Mucosa of descending colon (tissue), 3 donors: ENCODE results near the gene ERN2. TPM values are rescaled to one million over a fixed set of nuclear protein-coding genes. Genes with fewer than 3 reads are reported as not detected.
A peak's percentile ranks its signal among the peaks of the same experiment; 100 is the strongest.

ENCODE experiments used
- ATAC-seq: fragments of 200-7000 bp; cut with Tn5 transposase; one replicate; pipeline ENCODE4 v1.9.1; 2020; ENCODE audit warnings: mild to moderate bottlenecking, moderate library complexity
- DNase-seq, 3 donors: peaks; one replicate each; pipeline ENCODE4 v3.0.0-alpha.2; 2020
- H3K36me3 ChIP-seq: fragments of 200-600 bp; one replicate; pipeline ENCODE4 v1.8.0; 2021; ENCODE audit warnings: low read depth, mild to moderate bottlenecking
- H3K4me1 ChIP-seq: fragments of 200-600 bp; one replicate; pipeline ENCODE4 v1.8.0; 2021; ENCODE audit warnings: low read depth, mild to moderate bottlenecking
- H3K4me3 ChIP-seq: fragments of 200-600 bp; one replicate; pipeline ENCODE4 v1.8.0; 2021; ENCODE audit warnings: mild to moderate bottlenecking
- H3K9me3 ChIP-seq: fragments of 200-600 bp; one replicate; pipeline ENCODE4 v1.8.0; 2021; ENCODE audit warnings: mild to moderate bottlenecking
- CTCF ChIP-seq: fragments of 200-600 bp; IDR thresholded peaks from one replicate; pipeline ENCODE4 v1.8.0; 2022; ENCODE audit warnings: antibody characterized with exemption, mild to moderate bottlenecking
- intact Hi-C, 2 donors: fragments of 100-400 bp; cut with DNase I in 1 of 2; cut with micrococcal nuclease in 1 of 2; formaldehyde crosslinking; loops; one replicate each; pipeline versions ENCODE4 v1.11.0 to v1.11.1; 2022; cut with DNase I, micrococcal nuclease
- total RNA-seq, 3 donors: library from RNA; stranded (reverse); fragmentation: NEBNext Ultra II Directional in 2 of 3; extraction: Animal tissue kit (Norgen Biotek cat#: 25700) in 2 of 3; gene quantifications; one replicate each; pipeline versions ENCODE4 v1.2.1 to v1.2.4, GENCODE V29; 2021 to 2023
- donor health status: DM: no; HTN: no; CAD: no; lungs with moderate emphysema.
- donor health status: DM: no; HTN: no; CAD: no.
- donor health status: DM: no; HTN: yes; CAD: no.

ERN2 gene
- total RNA-seq, 3 donors from 2014 or later = 89.4 to 263 (median 154) TPM

GRCh38 chr16:23640931-23641765 lies 71.9 kb downstream of the ERN2 start, which contains the start of the genes DCTN5 and PALB2:
Gene DCTN5 (plus strand): TSS chr16:23641466. CDS start chr16:23641543, 77 bp downstream.
Gene PALB2 (minus strand): TSS chr16:23641310. CDS start chr16:23641157, 153 bp downstream.
- peaks cover 3% of the 10 kb centered on the region for H3K36me3 ChIP-seq
- no peaks in the 10 kb centered on the region for H3K9me3 ChIP-seq
- DNase-seq = peak; percentile 93 to 96 (median 93)
- peak within 1 kb of the TSS; percentile 96 for H3K4me3 ChIP-seq
- peak; percentile 100 for ATAC-seq
- peaks cover 14% of the 10 kb centered on the region for H3K4me1 ChIP-seq
- intact Hi-C loops = no loop called here
- TF ChIP-seq CTCF = no peak

GRCh38 chr16:23640615-23640930 lies 72.4 kb downstream of the ERN2 start:
- intact Hi-C loops = no loop called here
- ATAC-seq = no peak
- TF ChIP-seq CTCF = no peak

More at GRCh38 chr16:23640615-23640930, 72.4 kb downstream of the ERN2 start:
- H3K4me1 ChIP-seq = peaks cover 14% of the 10 kb centered on the region
- H3K4me3 ChIP-seq = peak overlapping the region; percentile 96
- H3K36me3 ChIP-seq = peaks cover 3% of the 10 kb centered on the region
- H3K9me3 ChIP-seq = no peaks in the 10 kb centered on the region
- DNase-seq = peak in 1 of 3 donors; percentile 10

Other genes with a start within 250 kb of the ERN2 start
- 10 to 100 TPM; 37.9 to 62.6 (median 47.6) TPM for gene GGA2, start 202.7 kb downstream of the ERN2 start, total RNA-seq
- 10 to 100 TPM; 15.2 to 18.0 (median 17.2) TPM for gene EARS2, start 155.9 kb downstream of the ERN2 start, total RNA-seq
- 10 to 100 TPM; 27.8 to 38.3 (median 28.5) TPM for gene UBFD1, start 155.5 kb downstream of the ERN2 start, total RNA-seq
- 100 to 1,000 TPM; 101 to 126 (median 115) TPM for gene NDUFAB1, start 116.9 kb downstream of the ERN2 start, total RNA-seq
- 10 to 100 TPM in 2 of 3 donors, 1 to 10 TPM in 1; 7.7 to 12.7 (median 11.0) TPM for gene PALB2, start 71.9 kb downstream of the ERN2 start, total RNA-seq
- 10 to 100 TPM; 57.3 to 73.9 (median 67.7) TPM for gene DCTN5, start 71.8 kb downstream of the ERN2 start, total RNA-seq
- 10 to 100 TPM in 2 of 3 donors, 1 to 10 TPM in 1; 4.7 to 28.6 (median 13.3) TPM for gene PLK1, start 34.3 kb downstream of the ERN2 start, total RNA-seq
- 100 to 1,000 TPM in 2 of 3 donors, 10 to 100 TPM in 1; 97.5 to 432 (median 101) TPM for gene CHP2, start 41.8 kb upstream of the ERN2 start, total RNA-seq
- 10 to 100 TPM in 1 of 3 donors, 1 to 10 TPM in 2; 7.4 to 29.0 (median 8.2) TPM for gene PRKCB, start 122.8 kb upstream of the ERN2 start, total RNA-seq